ENCODE data around the gene CILP2.

The CILP2 gene

GRCh38 chr19:19527674-19528625 lies 10.1 kb upstream of the CILP2 start:
- TF ChIP-seq POLR2AphosphoS5 (IDR thresholded peaks at IDR 0.05; ENCODE audit: low read depth, low read length), result no peak

DNA sequence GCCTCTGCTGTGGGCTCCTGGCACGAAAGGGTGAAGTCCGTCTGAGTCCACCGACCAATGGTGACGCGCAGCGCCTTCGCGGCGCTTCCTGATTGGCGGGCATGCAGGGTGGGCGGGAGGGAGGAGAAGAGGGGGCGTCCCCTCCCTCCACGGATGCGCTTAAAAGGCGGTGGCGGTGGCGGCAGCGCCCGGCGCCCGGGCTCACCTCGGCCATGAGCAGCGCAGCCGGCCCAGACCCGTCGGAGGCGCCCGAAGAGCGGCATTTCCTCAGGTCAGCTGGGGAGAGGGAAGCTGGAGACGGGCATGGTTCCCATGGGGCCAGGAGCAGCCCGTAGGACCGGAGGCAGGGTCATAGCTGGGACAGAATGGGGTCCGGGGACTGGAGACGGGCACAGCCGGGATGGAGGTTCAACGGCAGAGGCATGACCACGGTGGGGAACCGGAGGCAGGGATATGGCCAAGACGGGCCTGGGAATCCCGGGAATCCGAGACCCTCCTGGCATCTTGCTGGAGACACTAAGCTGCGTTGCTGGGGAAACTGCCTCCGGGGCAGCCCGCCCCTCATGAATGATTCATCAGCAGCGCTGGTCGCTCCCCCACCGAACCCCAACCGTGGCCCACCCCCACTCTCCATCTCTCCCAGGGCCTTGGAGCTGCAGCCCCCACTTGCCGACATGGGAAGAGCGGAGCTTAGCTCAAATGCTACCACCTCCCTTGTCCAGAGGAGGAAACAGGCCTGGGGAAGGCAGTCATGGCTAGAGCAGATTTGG lies 9.2 kb upstream of the CILP2 start, which contains the start of gene YJEFN3:
YJEFN3 (plus strand) TSS at position 191 of the 770 bp plus-strand sequence; CDS start at position 213, 22 bp downstream.
- TF ChIP-seq SIN3A (IDR thresholded peaks at IDR 0.05; ENCODE audit: borderline replicate concordance, insufficient read depth, low read length) (no peak), POLR2AphosphoS5 (IDR thresholded peaks at IDR 0.05; ENCODE audit: low read depth, low read length) (no peak), TAF1 (IDR thresholded peaks at IDR 0.05; ENCODE audit: borderline replicate concordance, insufficient read depth, low read length) (no peak), FOXP2 (optimal IDR thresholded peaks at IDR 0.05; ENCODE audit: borderline replicate concordance, extremely low read depth, extremely low read length, insufficient read depth) (no peak)
- TF ChIP-seq, protein P1, sequence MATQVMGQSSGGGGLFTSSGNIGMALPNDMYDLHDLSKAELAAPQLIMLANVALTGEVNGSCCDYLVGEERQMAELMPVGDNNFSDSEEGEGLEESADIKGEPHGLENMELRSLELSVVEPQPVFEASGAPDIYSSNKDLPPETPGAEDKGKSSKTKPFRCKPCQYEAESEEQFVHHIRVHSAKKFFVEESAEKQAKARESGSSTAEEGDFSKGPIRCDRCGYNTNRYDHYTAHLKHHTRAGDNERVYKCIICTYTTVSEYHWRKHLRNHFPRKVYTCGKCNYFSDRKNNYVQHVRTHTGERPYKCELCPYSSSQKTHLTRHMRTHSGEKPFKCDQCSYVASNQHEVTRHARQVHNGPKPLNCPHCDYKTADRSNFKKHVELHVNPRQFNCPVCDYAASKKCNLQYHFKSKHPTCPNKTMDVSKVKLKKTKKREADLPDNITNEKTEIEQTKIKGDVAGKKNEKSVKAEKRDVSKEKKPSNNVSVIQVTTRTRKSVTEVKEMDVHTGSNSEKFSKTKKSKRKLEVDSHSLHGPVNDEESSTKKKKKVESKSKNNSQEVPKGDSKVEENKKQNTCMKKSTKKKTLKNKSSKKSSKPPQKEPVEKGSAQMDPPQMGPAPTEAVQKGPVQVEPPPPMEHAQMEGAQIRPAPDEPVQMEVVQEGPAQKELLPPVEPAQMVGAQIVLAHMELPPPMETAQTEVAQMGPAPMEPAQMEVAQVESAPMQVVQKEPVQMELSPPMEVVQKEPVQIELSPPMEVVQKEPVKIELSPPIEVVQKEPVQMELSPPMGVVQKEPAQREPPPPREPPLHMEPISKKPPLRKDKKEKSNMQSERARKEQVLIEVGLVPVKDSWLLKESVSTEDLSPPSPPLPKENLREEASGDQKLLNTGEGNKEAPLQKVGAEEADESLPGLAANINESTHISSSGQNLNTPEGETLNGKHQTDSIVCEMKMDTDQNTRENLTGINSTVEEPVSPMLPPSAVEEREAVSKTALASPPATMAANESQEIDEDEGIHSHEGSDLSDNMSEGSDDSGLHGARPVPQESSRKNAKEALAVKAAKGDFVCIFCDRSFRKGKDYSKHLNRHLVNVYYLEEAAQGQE (IDR thresholded peaks at IDR 0.05; ENCODE audit: insufficient read depth in 1 of 2, low read depth in 2 of 2, low read length in 2 of 2), result no peak

DNA sequence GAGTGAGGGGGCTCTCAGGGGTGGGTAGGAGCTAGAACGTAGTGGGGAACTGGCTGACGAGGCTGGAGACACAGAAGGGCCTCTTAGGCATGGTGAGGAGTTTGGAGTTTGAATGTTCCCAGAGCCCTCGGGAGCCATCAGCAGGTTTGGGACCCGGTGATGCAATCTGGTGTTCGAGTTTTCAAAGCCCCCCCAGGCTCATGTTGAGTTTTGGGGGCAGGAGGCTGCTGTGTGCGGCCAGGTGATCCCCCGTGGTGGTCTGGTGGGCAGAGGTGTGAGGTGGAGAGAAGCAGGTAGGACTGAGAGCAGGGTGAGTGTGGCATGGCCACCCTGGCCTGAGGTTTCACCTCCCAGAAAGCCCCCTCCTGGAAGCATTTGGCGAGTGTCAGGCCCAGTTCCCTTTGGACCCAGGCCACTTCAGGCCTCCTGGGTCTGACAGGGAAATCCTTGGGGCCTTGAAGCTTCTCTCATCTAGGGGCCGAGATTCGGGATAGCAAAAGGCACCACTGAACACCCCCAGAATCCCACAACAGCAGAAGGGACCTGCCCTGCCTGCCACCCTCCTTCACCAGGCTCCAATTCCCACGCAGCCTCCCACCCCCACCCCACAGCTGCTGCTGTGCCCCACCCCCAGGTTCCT lies 8.2 kb upstream of the CILP2 start:
- TF ChIP-seq, protein P1 (IDR thresholded peaks at IDR 0.05; ENCODE audit: insufficient read depth in 1 of 2, low read depth in 2 of 2, low read length in 2 of 2), result no peak
- TF ChIP-seq SIN3A (IDR thresholded peaks at IDR 0.05; ENCODE audit: borderline replicate concordance, insufficient read depth, low read length), result no peak
- TF ChIP-seq FOXP2 (optimal IDR thresholded peaks at IDR 0.05; ENCODE audit: borderline replicate concordance, extremely low read depth, extremely low read length, insufficient read depth), result no peak
- TF ChIP-seq POLR2AphosphoS5 (IDR thresholded peaks at IDR 0.05; ENCODE audit: low read depth, low read length), result no peak
- no peak for TF ChIP-seq TAF1 (IDR thresholded peaks at IDR 0.05; ENCODE audit: borderline replicate concordance, insufficient read depth, low read length)

DNA sequence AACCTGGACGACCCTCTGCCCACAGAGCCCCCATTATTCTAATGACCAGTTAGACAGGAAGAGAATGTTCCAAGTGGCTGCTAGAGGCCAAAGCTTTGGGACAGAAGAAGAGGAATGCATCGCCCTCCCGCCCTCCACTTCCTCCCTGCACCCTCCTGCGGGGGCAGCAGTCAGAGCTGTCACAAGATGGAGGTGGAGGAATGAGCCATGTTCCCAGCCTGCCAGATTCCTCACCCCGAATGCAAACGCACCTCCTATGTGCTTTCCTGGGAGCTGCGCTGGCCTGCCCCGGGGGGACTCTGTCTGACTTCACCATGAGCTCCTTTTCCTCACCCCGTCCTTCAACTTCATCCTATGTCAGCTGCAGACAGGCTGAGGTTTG lies 7.7 kb upstream of the CILP2 start:
- TF ChIP-seq, protein P1 (IDR thresholded peaks at IDR 0.05; ENCODE audit: insufficient read depth in 1 of 2, low read depth in 2 of 2, low read length in 2 of 2), result no peak
- TF ChIP-seq FOXP2 (optimal IDR thresholded peaks at IDR 0.05; ENCODE audit: borderline replicate concordance, extremely low read depth, extremely low read length, insufficient read depth) (no peak), SIN3A (IDR thresholded peaks at IDR 0.05; ENCODE audit: borderline replicate concordance, insufficient read depth, low read length) (no peak), POLR2AphosphoS5 (IDR thresholded peaks at IDR 0.05; ENCODE audit: low read depth, low read length) (no peak), TAF1 (IDR thresholded peaks at IDR 0.05; ENCODE audit: borderline replicate concordance, insufficient read depth, low read length) (no peak)

GRCh38 chr19:19530889-19531288 lies 7.2 kb upstream of the CILP2 start:
- no peak for TF ChIP-seq TAF1 (IDR thresholded peaks at IDR 0.05; ENCODE audit: borderline replicate concordance, insufficient read depth, low read length)
